Embryonic facial prominence (tissue), 1 donor: Measurements from ENCODE around the gene TBC1D13.
"Not testable (repeated sequence)": the region's sequence is repeated elsewhere in the genome, so short reads cannot be mapped to it uniquely, and the experiment has no call there.

Experiments
- DNase-seq: peaks from one replicate; pipeline ENCODE4 v3.0.0-alpha.2; 2016; ENCODE audit errors: extremely low spot score

Gene TBC1D13, protein sequence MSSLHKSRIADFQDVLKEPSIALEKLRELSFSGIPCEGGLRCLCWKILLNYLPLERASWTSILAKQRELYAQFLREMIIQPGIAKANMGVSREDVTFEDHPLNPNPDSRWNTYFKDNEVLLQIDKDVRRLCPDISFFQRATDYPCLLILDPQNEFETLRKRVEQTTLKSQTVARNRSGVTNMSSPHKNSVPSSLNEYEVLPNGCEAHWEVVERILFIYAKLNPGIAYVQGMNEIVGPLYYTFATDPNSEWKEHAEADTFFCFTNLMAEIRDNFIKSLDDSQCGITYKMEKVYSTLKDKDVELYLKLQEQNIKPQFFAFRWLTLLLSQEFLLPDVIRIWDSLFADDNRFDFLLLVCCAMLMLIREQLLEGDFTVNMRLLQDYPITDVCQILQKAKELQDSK

DNA sequence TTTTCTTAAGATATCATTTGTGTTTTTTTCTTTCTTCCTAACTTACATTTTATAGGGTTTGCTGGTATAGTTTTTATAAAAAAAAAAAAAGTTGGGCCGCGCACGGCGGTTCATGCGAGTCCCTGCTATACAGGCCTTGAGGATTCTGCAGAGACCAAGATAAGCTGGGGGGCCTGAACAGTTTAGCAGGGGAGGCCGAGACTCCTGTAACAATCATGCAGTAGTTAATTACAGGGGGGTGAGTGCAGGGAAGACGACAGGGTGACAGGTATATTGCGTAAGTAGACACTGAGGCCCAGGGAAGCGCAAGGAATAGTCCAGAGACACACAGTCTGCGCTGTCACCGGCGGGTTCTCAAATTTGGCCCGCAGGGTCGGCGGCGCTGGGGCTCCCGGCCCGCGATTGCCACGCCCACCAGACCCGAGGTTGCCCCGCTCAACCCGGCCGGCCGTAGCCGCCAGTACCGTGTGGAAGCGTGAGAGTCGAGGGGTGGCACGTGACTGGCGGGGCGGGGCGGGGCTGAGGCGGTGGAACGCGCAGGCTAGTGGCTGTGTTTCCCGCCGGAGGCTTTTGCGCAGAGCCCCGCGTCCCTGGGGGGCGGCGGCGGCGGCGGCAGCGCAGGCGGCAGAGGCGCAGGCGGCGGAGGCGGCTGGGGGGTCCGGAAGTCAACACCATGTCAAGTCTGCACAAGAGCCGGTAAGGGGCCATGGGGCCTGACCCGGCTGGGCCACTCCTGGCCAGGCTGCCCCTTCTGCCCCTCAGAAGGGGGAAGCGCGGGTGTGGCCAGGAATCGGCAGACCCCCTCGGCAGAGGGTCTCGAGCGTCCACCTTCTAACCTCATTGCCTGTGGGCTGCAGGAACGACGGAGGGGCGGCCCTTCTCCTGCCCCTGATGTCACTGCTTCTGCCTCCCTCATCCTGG, at the start of gene TBC1D13:
TSS of gene TBC1D13 (plus strand) at position 573 of the 921 bp plus-strand sequence. CDS start at position 674, 101 bp downstream.
- peak; percentile 34 for DNase-seq

DNA sequence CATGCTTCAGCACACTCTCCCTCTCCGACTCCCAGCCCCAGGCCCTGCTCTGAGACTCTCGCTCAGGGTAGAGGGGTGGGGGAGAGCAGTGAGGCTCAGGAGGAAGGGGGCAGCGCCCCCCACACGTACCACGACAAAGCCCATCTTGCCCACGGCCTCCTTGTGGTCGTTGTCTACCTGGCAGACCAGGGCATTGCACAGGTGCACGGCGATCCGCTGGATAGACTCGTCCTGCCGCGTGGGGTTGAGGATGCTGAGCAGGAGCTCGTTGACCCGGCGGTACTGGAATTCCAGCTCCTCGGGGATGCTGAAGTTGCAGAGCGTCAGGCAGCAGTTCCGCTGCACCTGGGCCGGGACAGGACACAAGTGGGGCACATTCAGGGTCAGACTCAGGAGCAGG, 44.7 kb upstream of the TBC1D13 start:
- no peak for DNase-seq

DNA sequence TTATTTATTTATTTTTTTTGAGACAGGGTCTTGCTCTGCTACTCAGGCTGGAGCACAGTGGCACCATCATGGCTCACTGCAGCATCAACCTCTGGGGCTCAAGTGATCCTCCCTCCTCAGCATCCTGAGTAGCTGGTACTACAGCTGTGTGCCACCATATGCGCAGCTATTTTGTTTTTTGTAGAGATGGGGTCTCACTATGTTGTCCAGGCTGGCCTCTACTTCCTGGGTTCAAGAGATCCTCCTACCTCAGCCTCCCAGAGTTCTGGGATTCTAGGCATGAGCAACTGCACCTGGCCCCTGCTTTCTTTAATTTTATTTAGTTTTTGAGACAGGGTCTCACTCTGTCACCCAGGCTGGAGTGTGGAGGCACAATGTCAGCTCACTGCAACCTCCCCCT, 43.6 kb upstream of the TBC1D13 start:
- no peak for DNase-seq

DNA sequence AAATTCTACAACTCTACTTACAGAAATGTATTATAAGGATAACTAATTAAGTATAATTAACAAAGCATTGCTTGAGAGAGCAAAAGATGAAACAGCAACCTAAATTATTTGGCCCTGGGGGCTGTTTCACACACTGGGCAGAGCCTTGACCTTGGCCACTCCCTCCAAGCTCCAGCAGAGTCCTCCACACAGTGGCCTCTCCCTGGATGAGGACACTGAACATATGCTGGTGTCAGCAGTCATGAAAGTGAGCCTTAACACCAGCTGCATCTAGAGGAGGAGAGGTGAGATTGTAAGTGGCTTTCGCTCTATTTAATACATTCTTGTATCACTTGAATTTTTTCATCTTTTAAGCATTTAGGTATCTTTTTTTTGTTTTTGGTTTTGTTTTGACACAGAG, 39.8 kb upstream of the TBC1D13 start:
- DNase-seq: no peak

DNA sequence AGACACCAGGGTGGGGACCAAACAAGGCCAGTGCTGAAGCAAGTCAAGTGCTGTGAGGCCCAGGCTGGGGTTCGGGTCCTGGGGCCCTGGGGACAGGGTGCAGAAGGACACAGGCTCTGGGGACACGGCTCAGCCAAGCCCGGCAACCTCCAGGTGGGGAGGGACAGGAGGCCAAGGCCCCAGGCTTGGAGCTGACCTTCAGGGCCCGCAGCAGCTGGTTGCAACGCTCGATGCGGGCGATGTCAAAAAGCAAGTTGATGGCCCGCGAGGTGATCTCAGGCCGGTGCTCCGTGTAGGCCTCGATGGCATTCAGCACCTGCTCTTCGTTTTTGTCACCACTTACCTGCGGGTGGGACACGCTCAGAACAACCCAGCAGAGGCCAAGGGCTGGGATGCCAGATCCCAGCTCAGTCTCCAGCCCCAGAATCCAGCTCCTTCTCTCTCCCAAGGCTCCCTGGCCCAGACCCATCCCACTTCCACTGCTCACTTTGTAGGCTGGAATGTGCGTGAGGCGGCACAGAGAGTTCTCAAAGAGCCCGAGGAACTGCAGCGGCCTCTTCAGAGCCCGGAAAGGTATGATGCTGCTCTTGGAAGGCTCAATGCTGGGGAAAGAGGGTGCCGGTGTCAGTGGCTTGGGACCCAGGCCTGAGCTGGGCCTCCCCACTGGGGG, 36.0 kb upstream of the TBC1D13 start:
- DNase-seq: no peak

DNA sequence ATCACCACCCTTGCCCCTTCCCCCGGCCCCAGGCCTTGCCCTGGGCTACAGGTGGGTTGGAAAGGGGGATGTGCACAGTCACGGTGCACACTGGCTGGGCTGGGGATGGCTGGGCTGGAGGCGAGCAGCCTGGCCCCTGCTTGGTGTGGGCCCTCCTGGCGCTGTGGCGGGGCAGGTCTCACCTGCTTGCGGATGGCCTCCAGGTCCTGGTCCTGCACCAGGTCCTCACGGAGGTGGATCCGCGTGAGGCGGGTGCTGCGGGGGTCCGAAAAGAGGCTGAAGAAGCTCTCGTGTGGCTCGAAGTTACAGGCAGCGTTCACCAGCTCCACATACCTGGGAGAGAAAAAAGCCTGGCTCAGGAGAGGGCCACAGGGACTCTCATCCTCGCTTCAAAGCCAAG, 33.4 kb upstream of the TBC1D13 start:
- no peak for DNase-seq

DNA sequence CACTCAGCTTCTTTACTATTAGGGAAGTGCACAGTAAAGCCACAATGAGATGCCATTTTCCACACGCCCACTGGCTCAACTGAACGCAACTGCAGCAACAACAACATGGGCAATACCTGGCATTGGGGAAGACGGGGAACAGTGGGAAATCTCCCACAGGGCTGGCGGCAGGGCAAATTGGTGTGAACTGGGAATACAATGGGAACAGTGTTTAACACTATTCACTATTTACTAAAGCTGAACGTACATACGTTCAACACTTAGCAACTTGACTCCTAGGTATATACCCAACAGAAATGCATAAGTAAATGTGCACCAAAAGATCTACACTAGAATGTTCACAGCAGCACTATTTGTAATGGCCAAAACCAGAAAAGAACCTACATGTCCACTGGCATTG, 29.5 kb upstream of the TBC1D13 start:
- no peak for DNase-seq

DNA sequence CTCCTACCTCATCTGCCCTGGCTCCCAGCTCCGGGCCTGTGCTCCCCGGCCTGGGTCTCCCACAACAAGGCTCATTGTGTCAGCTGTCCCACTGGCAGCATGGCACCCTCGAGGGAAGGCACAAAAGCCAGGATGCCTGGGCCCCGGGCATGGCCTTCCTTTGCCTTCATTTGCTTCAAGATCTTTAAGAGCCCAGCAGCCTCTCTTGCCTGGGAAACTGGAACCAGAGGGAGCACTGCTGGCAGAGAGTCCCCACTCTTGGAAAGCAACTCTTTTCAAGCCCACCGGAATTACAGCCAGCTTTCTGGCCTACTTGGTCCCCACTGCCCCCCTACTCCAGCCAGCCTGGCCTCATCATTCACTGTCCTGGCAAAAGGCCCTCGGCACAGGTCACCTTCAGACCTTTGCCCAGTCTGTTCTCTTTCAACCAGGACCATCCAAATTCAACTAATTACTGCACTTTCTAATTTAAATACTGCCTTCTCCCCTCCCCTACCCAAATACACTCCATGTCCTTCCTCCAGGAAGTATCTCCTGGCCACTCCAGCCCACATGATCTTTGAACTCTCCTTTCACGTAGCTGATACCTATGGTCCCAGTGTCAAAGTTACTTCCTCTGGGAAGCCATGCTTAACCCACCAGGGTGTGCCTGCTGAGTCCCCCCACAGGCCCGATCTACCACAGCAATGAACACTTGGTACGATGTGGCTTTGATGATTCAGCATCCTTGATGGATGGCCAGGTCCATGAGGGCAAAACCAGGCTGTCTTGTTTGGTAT, 24.2 kb upstream of the TBC1D13 start:
- DNase-seq: no peak

DNA sequence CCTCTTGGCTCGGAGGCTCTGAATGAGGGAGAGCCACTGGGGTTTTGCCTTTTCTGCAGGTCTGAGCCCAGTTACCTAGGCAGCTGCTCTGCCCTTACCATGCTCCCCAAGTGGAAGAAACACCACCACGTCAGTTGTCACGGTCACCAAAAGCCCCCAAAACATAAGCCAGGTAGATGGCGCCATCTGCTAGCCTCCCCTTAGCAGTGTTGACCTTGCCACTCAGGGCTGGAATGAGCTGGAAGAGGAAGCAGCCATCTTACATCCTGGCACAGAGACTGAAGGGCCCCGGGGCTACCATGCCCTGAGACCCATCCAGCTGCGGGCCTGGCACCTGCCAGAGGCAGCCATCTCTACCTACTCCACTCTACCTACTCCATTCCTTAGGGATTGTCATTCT, 22.7 kb upstream of the TBC1D13 start:
- no peak for DNase-seq

DNA sequence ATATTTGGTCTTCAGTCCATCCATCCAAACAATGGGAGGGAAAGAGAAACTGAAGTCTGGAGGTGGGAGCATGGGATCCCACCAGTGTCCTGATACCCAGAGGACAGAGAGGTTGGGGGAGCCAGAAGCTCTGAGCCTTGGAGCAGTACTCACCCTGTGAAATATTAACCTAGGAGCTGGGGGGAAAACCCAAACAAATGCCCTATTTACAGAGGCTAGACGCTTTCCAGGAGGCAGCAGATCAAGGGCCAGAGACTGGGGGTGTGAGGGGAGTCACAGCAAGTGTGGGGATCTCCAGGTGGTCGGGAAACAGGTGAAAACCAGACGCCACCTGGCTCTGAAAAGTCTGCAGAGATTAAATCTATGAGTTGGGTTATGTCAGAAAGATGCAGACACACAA, 21.6 kb upstream of the TBC1D13 start:
- no peak for DNase-seq

DNA sequence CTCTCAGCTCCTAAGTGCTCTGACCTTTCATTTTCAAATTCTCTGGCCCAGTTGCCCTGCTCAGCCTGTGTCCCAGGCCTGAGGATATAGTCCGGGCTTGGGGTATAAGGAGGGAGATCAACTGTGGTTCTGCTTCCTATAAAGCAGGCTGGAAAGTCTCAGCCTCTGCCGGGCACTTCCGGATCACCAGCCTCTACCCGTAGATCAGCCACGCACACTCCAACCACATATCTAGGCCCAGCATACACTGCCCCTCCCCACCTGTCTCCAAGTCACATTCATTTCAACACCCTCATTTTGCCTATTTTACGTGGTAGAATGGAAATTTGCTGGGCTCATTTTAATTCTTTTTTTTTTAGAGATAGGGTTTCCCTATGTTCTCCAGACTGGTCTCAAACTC, 18.4 kb upstream of the TBC1D13 start:
- DNase-seq: no peak

DNA sequence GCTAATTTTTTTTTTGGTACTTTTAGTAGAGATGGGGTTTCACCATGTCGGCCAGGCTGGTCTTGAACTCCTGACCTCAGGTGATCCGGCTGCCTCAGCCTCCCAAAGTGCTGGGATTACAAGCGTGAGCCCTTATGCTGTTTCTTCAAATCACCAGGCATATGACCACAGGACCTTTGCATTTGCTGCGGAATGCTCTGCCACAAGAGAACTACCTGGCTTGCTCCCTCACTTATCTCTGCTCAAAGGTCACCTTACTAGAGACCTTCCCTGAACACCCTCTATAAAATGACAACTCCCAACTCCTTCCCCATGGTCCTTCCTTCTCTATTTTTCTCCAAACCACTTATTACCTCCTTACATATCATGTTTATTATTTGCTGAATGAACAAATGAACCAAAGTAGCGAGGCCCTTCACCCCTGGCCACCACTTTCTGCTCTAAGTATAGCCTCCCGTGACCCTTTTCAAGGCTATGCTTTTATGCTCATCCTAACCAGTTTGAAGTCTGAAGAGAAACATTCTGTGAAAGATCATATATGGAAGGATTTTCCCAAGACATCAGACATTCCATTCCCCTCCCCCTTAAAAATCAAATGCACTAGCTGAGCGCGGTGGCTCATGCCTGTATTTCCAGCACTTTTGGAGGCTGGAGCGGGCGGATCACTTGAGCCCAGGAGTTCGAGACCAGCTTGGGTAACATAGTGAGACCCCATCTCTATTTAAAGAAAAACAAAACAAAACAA, 16.6 kb upstream of the TBC1D13 start:
- DNase-seq: no peak

DNA sequence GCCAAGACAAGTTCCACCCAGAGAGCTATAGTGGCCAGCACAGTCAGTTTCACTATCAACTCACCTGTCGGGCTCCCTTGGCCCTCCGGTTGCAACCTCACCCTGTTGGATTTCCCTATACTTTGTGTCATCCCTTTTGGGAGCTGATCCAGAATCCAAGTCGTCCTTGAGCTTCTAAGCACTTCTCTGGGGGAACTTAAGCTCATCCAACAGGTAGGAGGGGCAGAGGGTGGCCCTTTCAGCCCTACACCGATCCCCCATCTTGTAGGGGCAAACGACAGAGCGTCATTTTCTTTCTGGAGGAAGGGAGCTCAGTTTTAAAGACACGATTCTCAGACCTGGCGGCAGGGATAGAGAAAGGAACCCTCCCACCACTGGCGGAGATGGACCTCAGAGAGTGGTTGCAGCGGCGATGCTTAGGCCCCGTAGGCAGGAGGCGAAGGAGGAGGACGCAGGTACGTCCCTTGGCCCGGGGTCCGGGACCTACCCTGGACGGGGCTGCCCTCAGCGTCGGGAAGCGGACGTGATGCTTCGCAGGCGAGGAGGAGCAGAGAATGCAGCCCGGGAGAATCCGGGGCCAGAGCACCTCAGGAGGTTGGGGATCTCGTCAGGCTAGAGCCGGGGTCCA, 15.8 kb upstream of the TBC1D13 start:
- no peak for DNase-seq

DNA sequence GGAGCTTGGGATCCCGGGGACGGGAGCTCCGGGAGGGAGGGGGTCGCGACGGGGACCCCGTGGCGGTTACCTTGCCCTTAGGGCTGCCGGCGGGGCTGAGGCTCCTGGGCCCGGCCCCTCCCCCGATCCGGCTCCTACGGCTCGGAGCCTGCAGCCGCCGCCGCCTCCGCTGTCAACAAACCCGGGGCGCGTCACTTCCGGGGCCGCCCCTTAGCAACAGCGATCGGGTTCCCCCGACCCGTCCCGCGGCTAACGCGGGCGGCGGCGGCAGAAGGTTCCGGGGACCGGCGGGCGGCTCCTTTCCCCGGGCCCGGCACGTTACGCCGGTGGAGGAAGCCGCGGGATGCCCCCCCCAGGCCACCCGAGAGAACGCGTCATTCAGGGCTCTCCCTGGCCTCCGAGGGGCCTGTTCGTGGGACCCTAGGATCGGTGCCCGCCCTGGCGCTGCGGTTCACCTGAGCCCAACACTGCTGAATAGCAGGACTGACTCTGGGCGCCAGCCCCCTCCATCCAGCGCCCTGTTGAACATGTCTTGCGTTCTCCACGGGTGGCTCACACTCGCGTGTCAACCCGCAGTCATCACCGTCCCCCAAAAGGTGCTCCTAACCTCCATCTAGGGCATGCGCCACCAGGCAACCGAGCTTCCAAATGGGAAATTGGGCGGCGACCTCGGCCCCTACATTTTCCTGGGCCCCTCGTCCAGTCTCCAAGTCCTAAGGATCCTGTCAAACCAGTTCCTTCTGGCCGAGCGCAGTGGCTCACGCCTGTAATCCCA, 15.1 kb upstream of the TBC1D13 start, which contains the start of gene ZER1:
TSS of gene ZER1 (minus strand) at position 183 of the 775 bp plus-strand sequence. CDS start 16,362 bp downstream, outside the sequence.
- peak; percentile 85 for DNase-seq

DNA sequence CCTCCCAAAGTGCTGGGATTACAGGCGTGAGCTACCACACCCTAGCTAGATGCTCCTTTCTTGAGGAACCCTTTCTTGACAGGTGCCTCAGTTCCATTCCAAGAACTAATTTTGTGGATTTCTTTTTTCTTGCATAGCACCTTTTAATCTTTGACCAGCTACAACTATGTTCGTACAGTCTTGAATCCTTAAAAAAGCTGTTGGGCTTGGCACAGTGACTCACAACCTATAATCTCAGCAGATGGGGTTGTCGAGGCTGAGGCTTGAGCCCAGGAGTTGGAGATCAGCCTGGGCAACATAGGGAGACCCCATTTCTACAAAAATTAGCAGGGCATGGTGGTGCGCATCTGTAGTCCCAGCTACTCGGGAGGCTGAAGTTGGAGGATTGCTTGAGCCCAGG, 14.0 kb upstream of the TBC1D13 start:
- no peak for DNase-seq

DNA sequence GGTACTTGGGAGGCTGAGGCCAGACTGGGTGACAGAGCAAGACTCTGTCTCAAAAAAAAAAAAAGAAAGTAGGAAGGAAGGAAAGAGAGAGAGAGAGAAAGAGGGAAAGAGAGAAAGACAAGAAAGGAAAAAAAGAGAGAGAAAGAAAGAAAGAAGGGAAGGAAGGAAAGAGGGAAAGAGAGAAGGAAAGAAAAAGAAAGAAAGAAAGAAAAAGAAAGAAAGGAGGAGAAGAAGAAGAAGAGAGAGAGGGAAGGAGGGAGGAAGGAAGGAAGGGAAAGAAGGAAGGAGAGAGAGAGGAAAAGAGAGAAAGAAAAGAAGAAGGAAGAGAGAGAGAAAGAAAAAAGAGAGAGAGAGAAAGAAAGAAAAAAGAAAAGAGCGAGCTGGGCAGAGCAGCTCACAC, 12.2 kb upstream of the TBC1D13 start:
- no peak for DNase-seq

DNA sequence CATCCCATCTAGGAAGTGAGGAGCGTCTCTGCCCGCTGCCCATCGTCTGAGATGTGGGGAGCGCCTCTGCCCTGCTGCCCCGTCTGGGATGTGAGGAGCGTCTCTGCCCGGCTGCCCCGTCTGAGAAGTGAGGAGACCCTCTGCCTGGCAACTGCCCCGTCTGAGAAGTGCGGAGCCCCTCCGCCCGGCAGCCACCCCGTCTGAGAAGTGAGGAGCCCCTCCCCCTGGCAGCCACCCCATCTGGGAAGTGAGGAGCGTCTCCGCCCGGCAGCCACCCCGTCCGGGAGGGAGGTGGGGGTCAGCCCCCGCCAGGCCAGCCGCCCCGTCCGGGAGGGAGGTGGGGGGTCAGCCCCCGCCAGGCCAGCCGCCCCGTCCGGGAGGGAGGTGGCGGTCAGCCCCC, 7.0 kb upstream of the TBC1D13 start:
- DNase-seq: not testable (repeated sequence)

DNA sequence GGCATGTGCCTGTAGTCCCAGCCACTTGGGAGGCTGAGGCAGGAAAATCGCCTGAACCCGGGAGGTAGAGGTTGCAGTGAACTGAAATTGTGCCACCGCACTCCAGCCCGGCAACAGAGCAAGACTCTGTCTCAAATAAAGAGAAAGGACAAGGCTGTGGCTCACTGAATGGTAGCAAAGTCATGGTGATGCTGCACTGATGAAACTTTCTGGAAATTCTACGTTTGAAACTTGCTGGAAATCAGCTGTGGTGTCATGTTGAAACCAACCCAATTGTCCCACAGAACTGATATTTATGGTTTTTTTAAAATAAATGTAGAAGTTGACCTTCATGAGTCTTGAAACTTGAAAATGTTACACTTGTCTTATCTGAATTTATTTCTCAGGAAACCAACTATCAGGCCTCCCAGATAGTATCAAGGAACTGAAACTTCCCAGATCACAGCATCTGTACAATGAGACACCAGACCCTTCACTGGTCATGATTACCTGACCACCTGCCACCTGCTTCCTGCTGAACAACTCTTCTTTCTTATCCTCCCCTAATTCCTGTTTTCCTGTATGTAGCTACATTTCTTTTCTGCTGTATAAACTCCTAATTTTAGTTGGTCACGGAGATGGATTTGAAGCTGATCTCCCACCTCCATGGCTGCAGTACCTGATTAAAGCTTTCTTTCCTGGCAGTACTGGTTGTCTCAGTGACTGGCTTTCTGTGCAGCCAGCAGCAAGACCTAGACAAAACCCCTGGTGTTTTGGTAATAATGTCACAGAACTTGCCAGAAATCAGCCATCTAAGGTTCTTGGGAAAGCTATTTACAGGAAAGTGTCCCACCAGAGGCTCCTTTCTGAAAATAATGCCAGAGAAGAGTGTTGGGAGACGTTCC, 5.6 kb upstream of the TBC1D13 start:
- no peak for DNase-seq
